ENCODE data around the gene NFASC.

DNA sequence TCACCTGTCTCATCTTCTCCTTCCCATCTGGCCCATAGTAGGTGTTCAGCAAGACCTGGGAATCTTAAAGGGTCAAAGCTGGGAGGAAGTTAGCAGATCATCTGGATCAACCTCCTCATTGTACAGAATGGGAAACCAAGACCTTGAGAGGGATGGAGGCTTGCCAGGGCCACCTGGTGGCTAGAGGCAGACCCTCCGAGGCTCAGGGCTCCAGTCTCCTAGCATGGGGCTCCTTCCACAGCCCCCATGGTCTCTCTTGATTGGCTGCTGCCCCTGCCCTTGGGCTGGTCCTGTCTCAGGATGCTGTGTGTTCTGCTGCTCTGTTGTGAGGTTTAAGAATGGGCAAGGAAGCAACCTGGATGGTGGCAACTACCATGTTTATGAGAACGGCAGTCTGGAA lies 103.7 kb downstream of the NFASC start:
- TF ChIP-seq, protein P1, sequence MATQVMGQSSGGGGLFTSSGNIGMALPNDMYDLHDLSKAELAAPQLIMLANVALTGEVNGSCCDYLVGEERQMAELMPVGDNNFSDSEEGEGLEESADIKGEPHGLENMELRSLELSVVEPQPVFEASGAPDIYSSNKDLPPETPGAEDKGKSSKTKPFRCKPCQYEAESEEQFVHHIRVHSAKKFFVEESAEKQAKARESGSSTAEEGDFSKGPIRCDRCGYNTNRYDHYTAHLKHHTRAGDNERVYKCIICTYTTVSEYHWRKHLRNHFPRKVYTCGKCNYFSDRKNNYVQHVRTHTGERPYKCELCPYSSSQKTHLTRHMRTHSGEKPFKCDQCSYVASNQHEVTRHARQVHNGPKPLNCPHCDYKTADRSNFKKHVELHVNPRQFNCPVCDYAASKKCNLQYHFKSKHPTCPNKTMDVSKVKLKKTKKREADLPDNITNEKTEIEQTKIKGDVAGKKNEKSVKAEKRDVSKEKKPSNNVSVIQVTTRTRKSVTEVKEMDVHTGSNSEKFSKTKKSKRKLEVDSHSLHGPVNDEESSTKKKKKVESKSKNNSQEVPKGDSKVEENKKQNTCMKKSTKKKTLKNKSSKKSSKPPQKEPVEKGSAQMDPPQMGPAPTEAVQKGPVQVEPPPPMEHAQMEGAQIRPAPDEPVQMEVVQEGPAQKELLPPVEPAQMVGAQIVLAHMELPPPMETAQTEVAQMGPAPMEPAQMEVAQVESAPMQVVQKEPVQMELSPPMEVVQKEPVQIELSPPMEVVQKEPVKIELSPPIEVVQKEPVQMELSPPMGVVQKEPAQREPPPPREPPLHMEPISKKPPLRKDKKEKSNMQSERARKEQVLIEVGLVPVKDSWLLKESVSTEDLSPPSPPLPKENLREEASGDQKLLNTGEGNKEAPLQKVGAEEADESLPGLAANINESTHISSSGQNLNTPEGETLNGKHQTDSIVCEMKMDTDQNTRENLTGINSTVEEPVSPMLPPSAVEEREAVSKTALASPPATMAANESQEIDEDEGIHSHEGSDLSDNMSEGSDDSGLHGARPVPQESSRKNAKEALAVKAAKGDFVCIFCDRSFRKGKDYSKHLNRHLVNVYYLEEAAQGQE (IDR thresholded peaks at IDR 0.05; ENCODE audit: insufficient read depth in 1 of 2, low read depth in 2 of 2, low read length in 2 of 2), result no peak
- no peak for TF ChIP-seq FOXP2 (optimal IDR thresholded peaks at IDR 0.05; ENCODE audit: borderline replicate concordance, extremely low read depth, extremely low read length, insufficient read depth)
